ACHN (cell line): ENCODE results near the gene CTDNEP1.

Source experiments
- DNase-seq: peaks from one replicate; pipeline ENCODE4 v3.0.0-alpha.2; 2015
- in situ Hi-C: cut with HindIII; loops from 2 replicates; pipeline ENCODE4 v1.10.0; 2017; ENCODE audit warnings: low sequenced_read_pairs, low pct_ligation_motif_present, low pct_unique_long_range_greater_than_20kb

Gene CTDNEP1

DNA sequence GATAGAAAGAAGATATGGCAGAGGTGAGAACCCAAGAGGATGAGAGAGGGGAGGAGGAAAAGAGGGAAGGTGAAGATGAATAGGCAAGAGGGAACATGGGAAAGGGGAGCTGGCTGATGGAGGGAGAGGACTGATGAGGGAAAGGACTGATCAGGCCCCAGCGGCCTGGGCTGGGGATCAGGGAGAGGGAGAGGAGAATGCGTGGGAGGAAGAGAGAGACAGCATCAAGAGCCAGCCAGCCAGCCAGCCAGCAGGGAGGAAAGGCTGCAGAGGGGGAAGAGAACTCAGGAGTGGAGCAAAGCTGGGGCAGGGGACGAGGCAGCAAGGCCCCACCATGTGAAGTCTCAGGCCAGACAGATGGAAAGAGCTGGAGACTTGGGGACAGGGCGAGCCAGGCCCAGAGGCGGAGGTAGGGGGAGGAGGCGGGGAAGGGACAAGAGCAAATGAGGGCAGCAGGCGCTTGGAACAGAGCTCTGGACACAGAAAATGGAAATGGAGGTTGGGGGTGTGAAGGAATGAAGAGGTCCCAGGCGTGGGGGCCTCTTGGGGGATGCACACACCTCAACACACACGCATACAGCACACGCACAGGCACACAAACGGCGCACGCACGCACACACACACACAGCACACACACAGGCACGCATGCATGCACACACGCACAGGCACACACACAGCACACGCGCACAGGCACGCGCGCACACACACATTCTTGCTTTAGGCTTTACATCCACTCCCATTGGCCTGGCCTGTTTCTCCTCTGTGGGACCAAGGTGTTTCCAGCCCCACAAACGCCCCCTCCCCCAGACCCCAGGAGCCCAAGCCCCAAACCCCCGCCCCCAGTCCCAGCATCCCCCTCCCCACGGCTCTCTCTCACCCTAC is 44.2 kb downstream of the CTDNEP1 start:
- in situ Hi-C loops: no loop called here
- no peak for DNase-seq

DNA sequence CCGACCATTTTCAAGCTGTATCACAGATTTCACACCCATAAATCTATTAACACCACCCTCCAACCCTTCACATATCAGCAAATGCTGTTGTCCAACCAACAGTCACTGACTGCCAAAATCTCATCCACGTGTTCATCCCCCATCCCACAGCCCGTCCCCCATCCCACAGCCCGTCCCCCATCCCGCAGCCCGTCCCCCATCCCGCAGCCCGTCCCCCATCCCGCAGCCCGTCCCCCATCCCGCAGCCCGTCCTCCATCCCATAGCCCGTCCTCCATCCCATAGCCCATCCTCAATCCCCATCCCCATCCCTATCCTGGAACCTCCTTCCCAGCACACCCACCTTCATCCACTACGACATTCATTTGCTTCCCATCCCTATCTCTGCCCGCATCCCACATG is 46.0 kb downstream of the CTDNEP1 start:
- in situ Hi-C loops: no loop called here
- DNase-seq: no peak

DNA sequence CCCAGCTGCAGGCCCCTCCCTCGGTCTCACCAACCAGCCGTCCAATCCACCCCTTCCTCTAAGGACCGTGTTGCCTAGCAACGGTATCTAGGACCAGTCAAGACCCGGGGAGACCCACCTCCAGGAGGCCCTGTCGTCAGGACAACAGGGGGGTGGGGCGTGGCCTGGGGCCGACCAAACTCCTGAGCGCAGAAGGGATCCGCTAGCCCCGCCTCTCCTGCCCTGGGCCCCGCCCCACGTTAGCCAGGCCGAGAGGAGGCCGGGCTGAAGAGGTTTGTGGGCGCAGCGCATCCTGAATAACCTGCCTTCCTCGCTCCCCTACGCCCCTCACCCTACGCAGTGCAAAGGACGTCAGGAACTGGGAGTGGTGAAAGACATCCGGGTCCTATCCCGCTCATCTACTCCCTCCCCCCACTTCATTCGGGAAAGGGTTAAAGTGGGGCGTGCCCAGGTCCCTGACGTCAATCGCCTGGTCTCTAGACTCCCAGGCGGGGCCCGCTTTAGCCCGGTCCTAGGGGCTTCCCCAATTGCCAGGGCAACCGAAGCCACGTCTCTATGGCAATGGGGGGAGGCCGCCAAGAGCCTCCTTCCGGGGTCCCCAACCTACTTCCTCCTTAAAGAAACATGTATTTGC is 46.6 kb downstream of the CTDNEP1 start:
- in situ Hi-C loops: no loop called here
- DNase-seq: peak; percentile 75

DNA sequence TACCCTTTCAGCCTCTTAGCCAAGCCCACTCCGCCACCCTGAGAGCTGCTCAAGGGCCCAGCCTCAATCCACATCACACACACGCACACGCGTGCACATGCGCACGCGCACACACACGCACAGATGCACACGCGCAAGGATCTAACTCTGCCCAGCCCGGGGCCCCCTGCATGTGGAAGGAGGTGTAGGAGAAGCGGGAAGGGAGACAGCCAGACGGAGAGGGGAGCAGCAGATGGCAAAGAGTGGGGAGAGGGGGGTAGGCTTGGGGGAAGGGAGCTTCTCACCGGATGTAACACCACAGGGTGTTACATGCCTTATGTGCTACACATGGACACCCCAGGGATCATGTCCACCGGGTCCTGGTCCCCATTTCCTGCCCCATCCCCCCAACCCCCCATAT is 47.2 kb downstream of the CTDNEP1 start:
- in situ Hi-C loops: no loop called here
- DNase-seq: no peak

DNA sequence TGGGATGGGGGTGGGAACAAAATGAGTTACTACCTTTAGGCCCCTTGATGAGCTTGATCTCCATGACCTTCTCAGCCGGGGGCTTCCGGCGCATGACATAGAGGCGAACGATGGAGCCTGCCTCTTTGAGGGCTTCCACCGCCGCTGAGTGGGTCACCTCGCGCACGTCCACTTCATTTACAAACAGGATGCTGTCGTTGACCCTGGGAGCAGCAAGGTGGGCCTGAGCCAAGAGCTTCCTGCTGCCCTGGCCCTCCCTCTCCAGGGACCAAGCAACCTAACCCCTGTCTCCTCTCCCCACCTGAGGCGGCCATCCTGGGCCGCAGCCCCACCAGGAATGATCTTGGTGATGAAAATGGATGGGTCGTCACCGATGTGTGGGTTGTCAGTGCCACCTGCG is 48.1 kb downstream of the CTDNEP1 start:
- in situ Hi-C loops: no loop called here
- no peak for DNase-seq

DNA sequence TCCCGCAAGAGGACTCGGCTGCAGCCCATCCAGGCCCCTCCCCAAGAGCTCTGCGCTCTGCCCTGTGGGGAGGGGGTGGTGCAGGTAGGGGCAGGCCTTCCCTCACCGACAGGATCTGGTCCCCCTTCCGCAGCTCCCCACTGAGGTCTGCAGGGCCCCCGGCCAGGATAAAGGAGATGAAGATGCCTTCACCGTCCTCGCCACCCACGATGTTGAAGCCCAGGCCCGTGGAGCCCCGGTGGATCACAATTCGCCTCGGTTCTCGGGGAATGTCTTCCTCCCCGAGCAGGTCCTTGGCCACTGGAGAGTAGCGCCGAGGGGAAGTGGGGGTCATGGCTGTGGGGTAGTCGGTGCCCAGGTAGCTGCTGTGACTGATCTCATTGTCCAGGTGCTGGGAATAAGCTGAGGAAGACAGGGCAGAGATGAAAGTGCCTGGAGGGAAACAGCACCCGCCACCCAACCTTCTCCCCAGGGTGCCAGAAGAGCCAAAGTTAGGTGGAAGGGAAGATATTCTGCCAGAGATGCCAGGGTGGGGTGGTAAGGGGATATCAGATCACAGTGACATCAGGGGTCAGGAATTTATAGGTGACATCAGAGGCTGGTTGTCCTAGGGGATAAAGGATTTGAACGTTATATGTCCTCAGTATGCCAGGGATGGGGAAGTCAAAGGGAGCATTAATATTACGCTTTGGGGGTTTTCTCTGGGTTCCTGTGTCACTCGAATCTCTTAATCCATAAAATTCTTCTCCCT is 54.7 kb downstream of the CTDNEP1 start:
- in situ Hi-C loops: no loop called here
- no peak for DNase-seq

DNA sequence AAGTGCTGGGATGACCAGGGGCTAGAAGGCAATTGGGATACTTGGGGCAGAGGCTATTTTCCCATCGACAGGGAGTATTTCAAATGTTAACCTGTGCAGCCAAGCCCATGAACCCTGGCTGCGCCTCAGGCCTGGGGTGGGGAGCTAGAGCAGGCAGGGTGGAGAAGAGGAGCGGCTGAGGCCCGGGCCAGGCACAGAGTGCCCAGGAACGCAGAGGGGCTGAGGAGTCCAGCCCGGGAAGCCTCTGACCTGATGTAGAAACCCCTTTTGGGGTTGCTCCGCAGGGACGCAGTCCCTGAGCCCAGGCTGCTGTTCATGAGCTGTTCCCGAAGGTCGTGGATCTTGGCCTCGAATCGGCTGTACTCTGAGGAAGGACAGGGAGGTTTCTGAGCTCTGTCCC is 55.6 kb downstream of the CTDNEP1 start:
- no peak for DNase-seq
- in situ Hi-C loops: no loop called here
